ENCODE data around the gene ABCA5.

The ABCA5 gene

DNA sequence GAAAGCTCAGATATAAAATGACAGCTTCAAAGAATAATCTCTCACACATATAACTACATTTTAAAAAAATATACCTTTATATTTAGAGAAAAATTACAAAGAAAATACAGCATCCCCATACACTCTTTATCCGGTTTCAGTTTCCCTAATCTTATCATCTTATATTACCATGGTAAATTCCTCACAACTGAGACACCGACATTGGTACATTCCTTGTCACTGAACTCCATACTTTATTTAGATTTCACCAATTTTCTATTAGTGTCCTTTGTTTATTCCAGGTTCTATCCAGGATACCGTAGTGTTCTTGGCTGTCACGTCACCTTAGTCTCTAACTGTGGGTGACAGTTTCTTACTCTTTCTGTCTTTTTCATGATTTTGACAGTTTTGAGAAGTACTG, 76.3 kb downstream of the ABCA5 start:
- no peak for DNase-seq

DNA sequence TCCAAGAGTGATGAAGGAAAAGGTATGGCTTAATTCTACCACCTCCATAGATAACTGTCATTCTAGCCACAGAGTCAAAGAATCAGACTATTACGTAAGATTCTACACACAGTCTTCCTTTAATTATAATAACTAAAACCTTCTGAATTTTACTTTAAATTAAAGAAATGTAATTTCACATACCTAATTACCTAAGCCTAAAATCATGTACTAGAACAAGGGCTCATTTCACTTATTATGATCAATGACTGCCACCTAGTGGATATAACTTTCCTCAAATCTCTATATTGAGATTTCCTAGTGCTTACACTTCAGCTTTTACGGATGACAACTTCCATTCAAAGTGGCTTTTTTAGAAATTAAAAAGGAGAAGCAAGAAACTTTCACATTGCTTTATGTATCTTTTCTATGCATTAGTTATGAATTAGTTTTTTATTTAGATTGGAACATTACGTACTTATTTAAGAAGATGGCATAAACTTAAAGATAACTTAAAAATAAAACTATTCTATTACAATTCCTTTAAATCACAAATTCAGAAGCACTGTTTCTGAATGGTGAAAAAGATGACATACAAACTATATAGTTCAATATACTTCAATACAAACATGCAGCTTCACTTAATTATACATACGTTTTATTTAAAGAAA, 80.1 kb downstream of the ABCA5 start:
- no peak for DNase-seq

DNA sequence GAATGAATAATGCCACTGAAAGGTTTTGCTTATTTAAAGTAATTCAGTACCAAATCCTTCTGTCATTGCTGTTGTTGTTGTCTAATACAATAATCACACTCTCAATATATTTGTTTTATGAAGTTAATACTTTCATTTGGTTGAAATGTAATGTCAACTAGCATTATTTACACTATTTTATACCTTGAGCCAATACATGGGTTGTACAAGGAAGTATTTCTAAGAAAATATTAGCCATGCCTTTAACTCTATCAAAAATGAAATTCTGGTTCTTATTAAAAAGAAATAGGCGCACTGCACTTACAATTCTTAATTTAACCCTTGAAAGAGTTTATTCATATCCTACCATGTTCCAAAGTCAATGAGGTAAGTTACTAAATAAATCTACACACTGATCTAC, 80.7 kb downstream of the ABCA5 start:
- no peak for DNase-seq

DNA sequence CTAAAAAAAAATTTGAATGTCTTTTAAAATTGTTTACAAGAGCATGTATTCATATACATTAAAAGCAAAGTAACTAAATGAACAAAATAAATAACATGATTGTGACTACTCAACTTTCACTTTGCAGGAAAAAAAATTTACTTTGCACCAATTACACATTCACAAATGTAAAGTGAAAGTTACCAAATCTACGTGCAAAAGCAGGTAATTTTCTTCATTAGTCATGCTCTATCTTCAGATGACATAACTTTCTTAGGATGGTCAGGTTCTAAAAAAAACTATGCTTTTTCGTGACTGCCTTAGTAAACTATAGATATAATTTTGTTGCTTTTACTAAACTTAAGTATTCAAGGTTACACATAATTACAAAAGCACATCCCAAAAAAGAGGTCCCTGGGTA, 81.3 kb downstream of the ABCA5 start:
- DNase-seq, result no peak

DNA sequence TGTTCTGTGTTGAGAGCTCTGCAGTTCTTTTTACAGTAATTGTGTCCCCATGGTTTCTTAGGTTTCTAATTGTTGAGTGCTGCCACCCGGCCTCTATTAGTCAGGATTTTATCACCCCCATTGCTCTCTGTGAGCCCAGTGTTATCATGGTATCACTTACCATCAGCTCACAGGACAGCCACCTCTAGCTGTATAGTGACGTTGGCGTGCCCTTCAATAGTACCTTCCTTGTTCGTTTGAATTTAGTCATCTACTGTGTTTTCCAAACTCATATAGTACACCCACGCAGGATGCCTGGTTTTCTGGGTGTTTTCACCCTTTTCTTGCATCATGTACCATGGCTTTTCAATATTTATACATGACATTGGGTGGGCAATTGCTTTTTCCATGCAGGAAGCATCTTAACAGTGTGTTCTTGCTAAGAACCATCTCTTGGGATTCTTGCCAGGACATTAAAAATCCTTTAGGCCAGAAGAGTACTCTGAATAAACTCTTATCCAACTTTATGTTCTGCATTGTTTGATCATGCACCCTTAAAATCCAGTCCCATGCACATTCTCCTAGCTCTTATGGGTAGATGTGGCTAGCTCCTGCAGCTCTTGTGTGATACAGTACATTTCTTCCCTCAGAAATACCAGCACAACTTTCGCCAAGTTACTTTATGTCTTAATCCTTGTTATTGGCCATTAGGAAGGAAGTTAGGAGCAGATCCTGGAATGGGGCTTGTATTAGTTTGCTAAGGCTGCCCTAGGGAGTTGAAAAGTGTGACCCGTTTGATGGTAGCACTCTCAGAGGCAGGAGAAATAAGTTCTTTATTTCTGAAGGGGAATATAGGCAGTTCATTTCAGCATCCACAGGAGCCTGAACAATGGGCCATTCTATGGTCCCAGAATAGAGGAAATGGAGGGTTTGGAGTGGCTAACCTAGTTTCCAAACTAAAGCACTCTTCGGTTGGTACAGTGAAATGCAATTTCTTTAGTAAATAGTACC, 87.0 kb downstream of the ABCA5 start:
- no peak for DNase-seq

DNA sequence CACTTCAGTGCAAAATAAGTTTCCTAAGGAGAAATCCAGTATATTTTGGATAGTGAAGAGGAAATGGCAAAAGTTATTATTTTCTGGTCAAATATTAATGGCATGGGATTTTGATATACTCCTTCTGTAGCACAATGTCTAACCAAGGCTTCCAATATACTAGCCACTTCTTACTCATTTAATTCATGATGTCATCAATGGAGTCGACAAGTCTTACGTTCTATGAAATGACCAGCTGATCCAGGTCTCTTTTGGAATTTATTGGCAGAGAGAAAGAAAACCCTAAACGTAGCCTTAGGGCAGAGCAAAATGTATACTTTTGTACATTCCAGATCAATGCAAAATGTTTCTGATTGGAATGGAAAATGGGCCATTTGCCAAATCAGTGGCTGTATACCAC, 90.0 kb downstream of the ABCA5 start:
- no peak for DNase-seq

DNA sequence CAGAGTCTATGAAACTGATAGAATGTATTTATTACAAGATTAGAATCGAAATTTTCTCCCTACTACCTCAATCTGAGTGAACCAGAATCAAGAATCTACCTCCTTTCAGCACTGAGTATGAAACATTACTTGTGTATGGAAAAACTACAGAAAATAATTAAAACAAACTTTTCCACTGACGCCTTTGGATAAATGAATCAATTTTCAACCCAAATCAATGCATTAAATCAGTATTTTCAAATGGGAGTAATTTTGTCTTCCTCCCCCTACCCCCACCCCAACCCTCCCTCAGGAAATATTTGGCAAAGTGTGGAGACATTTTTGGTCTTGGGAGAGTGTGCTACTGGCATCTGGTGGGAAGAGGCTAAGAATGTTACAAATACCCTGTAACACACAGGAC, 90.5 kb downstream of the ABCA5 start:
- no peak for DNase-seq

DNA sequence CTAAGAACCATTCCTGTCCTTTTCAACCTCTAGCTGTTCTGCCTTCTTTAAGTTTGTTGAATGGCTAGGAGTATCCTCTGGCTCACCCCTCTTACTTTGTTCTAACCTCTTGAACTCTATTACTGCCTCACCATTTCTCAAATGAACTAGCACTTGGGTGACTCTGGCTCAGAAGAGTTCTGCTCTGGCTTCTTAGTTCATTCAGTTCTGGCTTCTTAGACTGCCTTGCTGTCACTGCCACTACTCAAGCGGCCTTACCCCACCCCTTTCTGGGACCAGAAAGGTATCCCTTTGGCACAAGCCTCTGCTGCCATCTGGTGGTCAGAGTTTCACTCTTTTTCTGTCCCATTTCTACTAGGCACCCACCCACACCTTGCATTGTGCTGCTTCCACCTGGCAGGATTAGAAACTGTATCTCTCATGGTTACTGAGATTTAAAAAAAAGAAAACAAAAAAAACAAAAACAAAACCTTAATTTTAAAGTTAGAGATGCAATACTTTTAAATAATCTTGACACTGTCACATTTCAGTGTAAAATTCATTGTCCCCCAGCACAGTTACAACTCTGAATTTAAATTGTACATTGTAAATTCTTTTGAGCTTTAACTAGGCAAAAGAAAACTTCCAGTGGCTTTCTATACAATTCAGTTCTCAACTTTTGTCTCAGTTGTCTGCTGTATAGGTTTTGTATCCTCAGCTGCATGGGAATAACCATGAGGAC, 91.4 kb downstream of the ABCA5 start:
- peak; percentile 79 for DNase-seq

DNA sequence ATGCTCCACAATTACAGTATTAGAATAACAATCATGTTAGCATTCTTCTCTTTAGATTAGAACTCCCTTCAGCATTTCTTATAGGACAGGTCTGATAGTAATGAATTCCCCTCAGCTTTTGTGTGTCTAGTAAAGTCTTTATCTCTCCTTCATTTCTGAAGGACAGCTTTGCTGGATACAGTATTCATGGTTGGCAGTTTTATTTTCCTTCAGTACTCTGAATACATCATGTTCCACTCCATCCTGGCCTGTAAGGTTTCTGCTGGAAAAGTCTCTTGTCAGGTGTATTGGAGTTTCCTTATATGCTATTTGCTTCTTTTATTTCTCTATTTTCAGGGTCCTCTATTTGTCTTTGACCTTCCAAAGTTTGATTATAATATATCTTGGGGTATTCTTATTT, 94.3 kb downstream of the ABCA5 start:
- DNase-seq, result no peak

DNA sequence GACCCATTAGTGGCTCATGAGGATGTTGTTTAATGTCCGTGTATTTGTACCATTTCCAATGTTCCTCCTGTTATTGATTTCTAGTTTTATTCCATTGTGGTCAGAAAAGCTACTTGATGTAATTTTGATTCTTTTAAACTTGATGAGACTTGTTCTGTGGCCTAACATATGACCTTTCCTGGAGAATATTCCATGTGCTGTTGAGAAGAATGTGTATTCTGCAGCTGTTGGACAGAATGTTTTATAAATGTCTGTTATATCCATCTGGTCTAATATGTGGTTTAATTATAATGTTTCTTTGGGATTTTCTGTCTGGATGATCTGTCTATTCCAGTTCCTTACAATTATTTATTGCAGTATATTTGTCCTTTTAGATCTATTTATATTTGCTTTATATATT, 95.4 kb downstream of the ABCA5 start:
- no peak for DNase-seq

DNA sequence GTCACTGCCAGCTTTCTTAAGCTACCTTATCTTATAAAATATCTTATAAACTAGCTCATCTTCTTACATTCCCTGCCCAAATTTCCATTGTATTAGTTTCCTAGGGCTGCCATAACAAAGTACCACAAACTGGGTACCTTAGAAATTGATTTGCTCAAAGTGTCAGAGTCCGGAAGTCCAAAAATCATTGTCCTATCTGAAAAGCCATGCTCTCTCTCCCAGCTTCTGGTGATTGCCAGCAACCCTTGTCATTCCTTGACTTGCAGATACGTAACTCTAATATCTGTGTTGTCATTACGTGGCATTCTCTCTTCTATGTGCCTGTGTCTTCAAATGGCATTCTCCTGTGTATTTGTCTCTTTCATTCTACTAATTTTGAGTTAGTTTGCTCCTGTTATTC, 96.0 kb downstream of the ABCA5 start:
- DNase-seq, result no peak

DNA sequence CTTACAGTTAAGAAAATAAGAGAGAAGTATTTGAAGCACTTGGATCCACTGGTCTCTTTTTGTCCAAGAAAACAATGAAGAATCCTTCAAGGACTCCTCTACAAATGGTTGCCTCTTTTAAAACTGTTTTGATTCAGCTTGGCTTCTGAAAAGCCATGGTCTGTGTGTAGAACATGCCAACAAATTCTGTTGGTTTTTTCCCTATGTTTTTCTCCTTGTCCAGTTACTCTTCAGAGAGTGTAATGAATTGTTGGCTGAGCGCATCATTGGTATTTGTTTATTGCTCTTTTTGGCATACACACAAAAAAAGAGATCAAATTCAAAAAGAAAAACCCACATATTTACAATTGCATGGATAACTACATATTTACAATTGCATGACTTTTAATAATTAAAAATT, 98.4 kb downstream of the ABCA5 start, which contains the start of gene ABCA10:
ABCA10 (minus strand) TSS at position 249 of the 400 bp plus-strand sequence. CDS start 3,466 bp downstream, outside the sequence.
- DNase-seq, result no peak

DNA sequence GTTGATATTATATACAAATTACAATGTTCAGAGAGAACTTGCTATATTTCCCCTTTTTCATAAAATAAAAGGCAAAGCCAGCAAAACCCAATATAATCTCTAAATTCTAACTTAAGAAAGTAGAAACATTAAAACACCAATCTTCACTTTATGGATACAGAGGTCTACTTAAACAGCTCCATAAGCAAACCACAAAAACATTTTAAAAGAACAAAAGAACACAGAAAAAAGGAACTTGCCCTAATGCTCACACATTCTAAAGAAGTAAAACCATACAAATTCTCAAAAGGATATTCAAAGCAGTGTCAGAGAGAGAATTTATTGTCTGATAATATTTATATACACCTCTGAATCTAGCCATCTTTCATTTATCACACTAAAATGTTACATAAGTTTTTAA, 98.9 kb downstream of the ABCA5 start:
- DNase-seq, result no peak

DNA sequence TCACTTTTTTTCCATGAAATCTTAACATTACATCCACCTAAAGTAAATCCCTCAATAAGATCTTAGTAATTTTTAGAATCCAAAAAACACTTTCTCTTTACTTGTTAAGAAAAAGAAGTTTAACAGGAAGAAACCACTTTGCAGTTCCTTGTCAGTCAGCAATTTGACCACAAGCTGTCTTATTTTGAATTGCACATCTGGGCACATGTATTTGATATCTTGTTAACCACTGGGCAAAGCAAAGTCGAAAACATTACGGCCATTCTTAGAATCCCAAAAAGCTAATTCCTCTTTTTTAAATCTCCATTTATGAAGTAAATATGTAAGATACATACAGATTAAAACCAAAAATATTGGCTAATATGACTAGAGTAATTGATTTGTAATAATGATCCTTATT, 99.4 kb downstream of the ABCA5 start:
- DNase-seq, result no peak

DNA sequence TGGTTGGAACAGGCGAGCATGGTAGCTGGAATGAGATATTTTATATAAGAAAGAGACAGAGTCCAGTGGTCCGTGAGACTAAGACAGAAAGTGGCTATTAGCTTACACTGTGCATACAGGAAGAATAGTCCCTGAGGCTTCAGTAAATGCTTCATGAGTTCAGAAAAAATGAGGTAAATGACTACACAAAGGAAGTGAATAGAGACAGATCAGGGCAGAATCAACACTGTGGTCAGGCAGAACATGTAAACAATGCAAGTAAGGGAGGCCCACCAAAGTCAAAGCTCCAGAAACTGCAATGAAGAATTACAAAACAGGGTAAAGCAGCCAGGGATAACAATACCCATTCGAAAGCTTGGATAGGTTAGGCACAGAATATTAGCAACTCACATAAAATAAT, 103.1 kb downstream of the ABCA5 start:
- peak; percentile 20 for DNase-seq

DNA sequence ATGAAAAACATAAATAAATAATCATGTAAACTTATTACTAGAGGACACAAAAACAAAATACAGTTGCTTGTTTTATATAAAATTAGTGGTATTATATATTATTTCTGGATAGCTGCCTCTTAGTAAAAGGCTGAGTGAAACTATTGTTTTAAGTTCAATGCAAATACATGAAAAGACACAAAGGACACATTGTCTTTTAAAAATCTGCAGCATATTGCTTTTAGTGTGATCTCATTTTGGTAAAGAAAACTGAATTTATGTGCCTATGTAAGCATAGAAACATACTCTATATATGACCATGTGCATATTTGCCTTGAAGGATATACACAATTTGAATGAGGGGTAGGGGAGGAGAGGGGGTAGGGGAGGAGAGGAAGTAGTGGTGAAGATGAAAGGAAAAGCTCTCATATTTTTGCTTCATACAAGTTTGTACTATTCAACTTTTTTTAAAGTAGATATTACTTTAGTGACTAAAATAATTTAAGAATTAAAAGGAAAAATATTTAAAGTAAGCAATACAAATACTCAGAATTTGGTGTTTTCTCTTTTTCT, 104.2 kb downstream of the ABCA5 start:
- no peak for DNase-seq

DNA sequence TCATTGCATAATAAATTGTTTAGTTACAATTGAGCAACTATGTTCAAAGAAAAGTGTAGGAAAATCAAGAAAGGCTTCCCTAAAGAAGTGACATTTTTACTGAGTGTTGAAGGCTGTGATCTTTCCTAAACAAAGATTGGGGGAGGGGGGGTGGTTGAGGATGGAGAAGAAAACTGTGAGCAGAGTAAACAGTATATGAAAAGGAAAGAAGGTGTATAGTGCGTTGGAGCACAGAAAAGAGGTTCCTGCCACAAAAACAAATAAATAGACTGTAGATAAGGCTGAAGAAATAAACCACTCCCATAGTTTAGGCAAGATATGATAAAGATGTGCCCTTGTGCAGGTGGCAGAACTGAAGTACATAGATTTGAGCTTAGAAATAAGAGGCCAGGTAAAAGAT, 106.8 kb downstream of the ABCA5 start:
- no peak for DNase-seq

DNA sequence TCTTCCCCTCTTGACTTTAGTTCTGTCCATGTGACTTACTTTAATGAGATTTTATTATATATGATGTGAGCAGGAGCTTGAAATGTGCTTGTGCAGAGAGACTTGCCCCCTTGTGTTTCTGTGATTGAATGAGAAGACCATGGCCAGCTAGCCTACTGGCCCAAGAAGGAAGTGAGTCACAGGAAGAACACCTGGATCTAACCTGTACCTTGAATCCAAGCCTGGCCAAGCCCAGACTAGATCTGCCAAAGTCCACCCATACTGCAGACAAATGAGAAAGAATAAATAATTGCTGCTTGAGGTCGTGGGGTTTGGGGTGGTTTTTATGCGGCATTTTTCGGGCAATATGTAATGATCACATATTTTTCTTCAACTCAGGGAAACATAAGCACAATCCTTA, 107.9 kb downstream of the ABCA5 start:
- DNase-seq, result no peak

DNA sequence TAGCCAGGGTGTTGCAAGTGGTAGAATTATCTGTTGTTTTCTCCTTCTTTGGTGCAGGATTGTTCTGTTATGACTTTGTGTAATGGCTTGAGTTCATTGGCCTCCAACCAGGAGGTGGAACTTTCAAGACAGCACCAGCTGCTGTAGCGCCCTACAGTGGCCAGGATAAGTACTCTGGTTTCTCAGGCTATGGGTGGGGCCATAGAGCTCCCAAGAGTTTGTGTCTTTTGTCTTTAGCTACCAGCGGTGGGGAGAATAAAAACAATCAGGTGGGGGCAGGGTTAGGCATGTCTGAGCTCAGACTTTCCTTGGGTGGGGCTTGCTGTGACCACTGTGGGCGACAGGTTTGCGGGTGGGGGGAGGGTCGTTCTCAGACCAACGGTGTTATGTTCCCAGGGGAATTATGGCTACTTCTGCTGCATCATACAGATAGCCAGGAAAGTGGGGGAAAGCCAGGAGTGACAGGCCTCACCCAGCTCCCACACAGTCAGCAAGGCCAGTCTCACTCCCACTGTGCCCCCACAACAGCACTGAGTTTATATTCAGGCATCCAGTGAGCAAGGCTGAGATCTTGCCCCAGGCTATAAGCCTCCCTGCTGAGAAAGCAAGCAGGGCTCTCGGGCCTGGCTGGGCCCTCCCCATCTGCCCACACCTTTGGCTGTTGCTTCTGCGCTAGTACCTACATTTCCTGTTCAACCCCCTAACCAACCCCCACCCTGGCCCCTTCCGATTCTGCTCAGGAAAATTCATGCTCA, 113.7 kb downstream of the ABCA5 start:
- DNase-seq, result no peak

DNA sequence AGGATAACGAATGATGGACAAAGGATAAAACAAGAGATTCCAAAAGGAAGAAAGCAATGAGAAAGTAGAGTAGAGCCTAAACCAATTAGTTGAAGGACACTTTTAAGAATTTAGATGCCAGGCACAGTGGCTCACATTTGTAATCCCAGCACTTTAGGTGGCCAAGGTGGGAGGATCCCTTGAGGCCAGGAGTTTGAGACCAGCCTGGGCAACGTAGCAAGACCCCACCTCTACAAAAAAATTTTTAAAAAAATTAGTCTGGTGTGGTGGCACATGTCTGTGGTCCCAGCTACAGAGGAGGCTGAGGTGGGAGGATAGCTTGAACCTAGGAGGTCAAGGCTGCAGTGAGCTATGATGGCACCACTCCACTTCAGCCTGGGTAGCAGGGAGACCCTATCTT, 118.3 kb downstream of the ABCA5 start:
- DNase-seq, result no peak

DNA sequence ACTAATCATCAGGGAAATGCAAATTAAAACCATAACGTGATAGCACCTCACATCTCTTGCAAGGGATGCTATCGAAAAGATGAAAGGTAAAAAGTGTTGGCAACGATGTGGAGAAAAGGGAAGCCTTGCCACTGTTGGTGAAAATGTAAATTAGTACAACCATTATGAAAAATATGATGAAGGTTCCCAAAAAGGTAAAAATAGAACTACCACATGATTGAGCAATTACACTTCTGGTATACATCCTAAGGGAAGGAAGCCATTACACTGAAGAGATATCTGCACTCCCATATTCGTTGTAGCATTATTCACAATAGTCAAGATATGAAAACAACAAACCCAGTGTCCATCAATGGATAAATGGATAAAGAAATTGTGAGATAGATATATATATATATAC, 119.8 kb downstream of the ABCA5 start:
- DNase-seq, result no peak

DNA sequence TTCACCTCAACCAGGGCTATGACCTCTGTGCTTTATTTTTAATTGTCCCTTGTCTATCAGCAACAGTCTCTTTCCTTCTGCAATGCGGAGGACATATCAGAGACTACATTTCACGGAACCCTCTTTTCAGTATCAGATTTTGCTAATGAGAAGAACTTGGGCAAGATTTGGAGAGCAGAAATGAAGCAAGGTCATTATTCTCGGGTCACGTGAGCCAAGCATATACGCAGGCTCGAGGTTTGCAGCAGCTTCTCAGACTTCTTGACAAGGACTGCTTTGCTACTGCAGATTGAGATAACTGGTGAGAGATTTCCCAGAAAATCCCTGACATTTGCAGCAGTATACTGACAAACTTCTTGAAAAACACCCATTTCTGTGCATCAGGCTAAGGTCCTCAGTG, 128.7 kb downstream of the ABCA5 start:
- no peak for DNase-seq
